GM23338 (cell line): ENCODE data around the gene PIK3R3. TPM values are rescaled to one million over a fixed set of nuclear protein-coding genes. Genes with fewer than 3 reads are reported as not detected.

ENCODE experiments used
- ATAC-seq: fragments of 200-7000 bp; cut with Tn5 transposase; 3 replicates; pipeline ENCODE4 v1.9.1; 2020
- DNase-seq: peaks from one replicate; pipeline ENCODE4 v3.0.0-alpha.2; 2015; ENCODE audit warnings: low spot score
- H2AFZ ChIP-seq: fragments of 200-600 bp; sonication (generic); 2 replicates; pipeline ENCODE4 v1.8.0; 2016; ENCODE audit warnings: antibody characterized with exemption, mild to moderate bottlenecking, moderate library complexity
- H3F3A ChIP-seq: fragments of 200-600 bp; sonication (generic); replicated peaks from 2 replicates; pipeline ENCODE4 v1.8.0; 2017; ENCODE audit warnings: antibody characterized with exemption, mixed run types, low read depth
- H3K27ac ChIP-seq: fragments of 200-600 bp; sonication (generic); 2 replicates; pipeline ENCODE4 v1.6.1; 2016; ENCODE audit warnings: low read depth
- H3K27me3 ChIP-seq: fragments of 200-600 bp; sonication (generic); 2 replicates; pipeline ENCODE4 v1.8.0; 2016; ENCODE audit warnings: mild to moderate bottlenecking, mixed run types, moderate library complexity; ENCODE audit not compliant: insufficient read depth
- H3K36me3 ChIP-seq: fragments of 200-600 bp; sonication (generic); 2 replicates; pipeline ENCODE4 v1.8.0; 2016; ENCODE audit warnings: mild to moderate bottlenecking; ENCODE audit not compliant: insufficient read depth
- H3K4me1 ChIP-seq: fragments of 200-600 bp; sonication (generic); 2 replicates; pipeline ENCODE4 v1.8.0; 2016; ENCODE audit warnings: mild to moderate bottlenecking, moderate library complexity; ENCODE audit not compliant: insufficient read depth
- H3K4me2 ChIP-seq: fragments of 200-600 bp; sonication (generic); 2 replicates; pipeline ENCODE4 v1.7.1; 2017; ENCODE audit warnings: mixed run types
- H3K4me3 ChIP-seq: fragments of 200-600 bp; sonication (generic); 2 replicates; pipeline ENCODE4 v1.6.1; 2016; ENCODE audit warnings: mixed run types
- H3K79me2 ChIP-seq: fragments of 200-600 bp; sonication (generic); replicated peaks from 2 replicates; pipeline ENCODE4 v1.8.0; 2017; ENCODE audit warnings: mild to moderate bottlenecking; ENCODE audit not compliant: insufficient read depth
- H3K9me2 ChIP-seq: fragments of 200-600 bp; sonication (generic); 2 replicates; pipeline ENCODE4 v1.8.0; 2017; ENCODE audit not compliant: insufficient read depth
- H4K20me1 ChIP-seq: fragments of 200-600 bp; sonication (generic); replicated peaks from 2 replicates; pipeline ENCODE4 v1.8.0; 2017; ENCODE audit warnings: mild to moderate bottlenecking; ENCODE audit not compliant: insufficient read depth
- H3K27ac Mint-ChIP-seq: 2 replicates; pipeline ENCODE4 v1.8.0; 2020; ENCODE audit warnings: inconsistent platforms, mild to moderate bottlenecking, moderate library complexity, mixed read lengths
- H3K27me3 Mint-ChIP-seq: 3 replicates; pipeline ENCODE4 v1.8.0; 2022; ENCODE audit warnings: low read depth, mild to moderate bottlenecking, moderate library complexity, mixed read lengths, inconsistent platforms; ENCODE audit not compliant: insufficient read depth, poor library complexity
- H3K36me3 Mint-ChIP-seq: 3 replicates; pipeline ENCODE4 v1.8.0; 2021; ENCODE audit warnings: low read depth, mild to moderate bottlenecking, inconsistent platforms, moderate library complexity, mixed read lengths
- H3K4me1 Mint-ChIP-seq: 3 replicates; pipeline ENCODE4 v1.8.0; 2020; ENCODE audit warnings: mild to moderate bottlenecking, inconsistent platforms, mixed read lengths
- H3K4me3 Mint-ChIP-seq: 3 replicates; pipeline ENCODE4 v1.8.0; 2021; ENCODE audit warnings: moderate library complexity, mild to moderate bottlenecking, inconsistent platforms, mixed read lengths
- H3K9me3 Mint-ChIP-seq: 3 replicates; pipeline ENCODE4 v1.8.0; 2020; ENCODE audit warnings: moderate library complexity, mild to moderate bottlenecking, inconsistent platforms, mixed read lengths
- CREB1 ChIP-seq: fragments of 250-450 bp; sonication (Bioruptor Pico); IDR thresholded peaks from 2 replicates; pipeline ENCODE4 v1.5.0; 2020; ENCODE audit warnings: low read depth, mild to moderate bottlenecking, moderate library complexity
- CTCF ChIP-seq, 2 experiments: fragments of 200-600 bp in 1 of 2; sonication (generic) in 1 of 2; conservative IDR thresholded peaks; 2 replicates each; pipeline versions ENCODE4 v1.5.1 to v1.6.1; 2016 to 2017; ENCODE audit warnings: antibody characterized with exemption in 2 of 2, low read depth in 2 of 2, mild to moderate bottlenecking in 2 of 2, moderate library complexity in 1 of 2
- ETS1 ChIP-seq: IDR thresholded peaks from 2 replicates; pipeline ENCODE4 v1.6.1; 2016; ENCODE audit warnings: antibody characterized with exemption
- EZH2 ChIP-seq: fragments of 200-600 bp; sonication (generic); IDR thresholded peaks from one replicate; pipeline ENCODE4 v1.8.0; 2017; ENCODE audit warnings: antibody characterized with exemption, mild to moderate bottlenecking, low read depth; ENCODE audit not compliant: unreplicated experiment
- EZH2phosphoT487 ChIP-seq: fragments of 200-600 bp; sonication (generic); IDR thresholded peaks from one replicate; pipeline ENCODE4 v1.8.1; 2018; ENCODE audit warnings: antibody characterized with exemption; ENCODE audit not compliant: unreplicated experiment
- JUNB ChIP-seq: IDR thresholded peaks from one replicate; pipeline ENCODE4 v1.6.1; 2016; ENCODE audit warnings: antibody characterized with exemption; ENCODE audit not compliant: unreplicated experiment
- NANOG ChIP-seq: IDR thresholded peaks from 2 replicates; pipeline ENCODE4 v1.6.1; 2016; ENCODE audit warnings: antibody characterized with exemption, borderline replicate concordance
- POLR2AphosphoS5 ChIP-seq: IDR thresholded peaks from 2 replicates; pipeline ENCODE4 v1.6.1; 2016; ENCODE audit warnings: antibody characterized with exemption, low read depth
- REST ChIP-seq: IDR thresholded peaks from one replicate; pipeline ENCODE4 v1.6.1; 2018; ENCODE audit warnings: antibody characterized with exemption; ENCODE audit not compliant: unreplicated experiment
- STAT1 ChIP-seq: IDR thresholded peaks from one replicate; pipeline ENCODE4 v1.6.1; 2016; ENCODE audit warnings: antibody characterized with exemption; ENCODE audit not compliant: unreplicated experiment
- ZNF114 ChIP-seq: fragments of 250-450 bp; sonication (Bioruptor Pico); IDR thresholded peaks from 2 replicates; pipeline ENCODE4 v1.5.0; 2020; ENCODE audit warnings: mild to moderate bottlenecking, moderate library complexity
- ZNF331 ChIP-seq: fragments of 250-450 bp; sonication (Bioruptor Pico); IDR thresholded peaks from 2 replicates; pipeline ENCODE4 v1.5.0; 2020; ENCODE audit warnings: low read depth, mild to moderate bottlenecking, moderate library complexity
- ZNF462 ChIP-seq: fragments of 250-450 bp; sonication (Bioruptor Pico); IDR thresholded peaks from 2 replicates; pipeline ENCODE4 v1.5.0; 2020; ENCODE audit warnings: mild to moderate bottlenecking, moderate library complexity
- polyA plus RNA-seq: library from polyadenylated mRNA; unstranded; fragments of >200 nt; fragmentation: Nextera tagmentation; extraction: Ambion mirVana; gene quantifications from 2 replicates; pipeline ENCODE4 v1.2.1, GENCODE V29; 2016
- total RNA-seq: library from RNA; depleted of rRNA; stranded (reverse); fragments of >200 nt; shearing (Covaris generic); gene quantifications from 2 replicates; pipeline ENCODE4 v1.2.3, GENCODE V29; 2014

PIK3R3 gene
- total and polyA plus RNA-seq, 2 experiments from 2014 or later, result 7.5 to 8.6 TPM

GRCh38 chr1:46056325-46056724 lies 76.1 kb downstream of the PIK3R3 start:
- Histone ChIP-seq H3K27ac (no peak overlapping the region), H2AFZ (no peak overlapping the region), H3K36me3 (peaks cover 3% of the 10 kb centered on the region; the same call in 1 of the 2 replicates), H3F3A (no peaks in the 10 kb centered on the region), H3K27me3 (no peaks in the 10 kb centered on the region), H3K4me2 (no peak overlapping the region), H3K9me2 (no peaks in the 10 kb centered on the region), H4K20me1 (no peaks in the 10 kb centered on the region; the same call in none of the 2 replicates), H3K4me3 (no peak overlapping the region), H3K79me2 (no peaks in the 10 kb centered on the region; the same call in 1 of the 2 replicates), H3K4me1 (no peaks in the 10 kb centered on the region)
- Mint-ChIP-seq H3K27me3 (peaks cover 3% of the 10 kb centered on the region), H3K9me3 (peaks cover 7% of the 10 kb centered on the region; the same call in 2 of the 3 replicates), H3K36me3 (peaks cover 35% of the 10 kb centered on the region), H3K4me1 (no peaks in the 10 kb centered on the region), H3K27ac (no peak overlapping the region), H3K4me3 (no peak overlapping the region)
- no peak for ATAC-seq
- TF ChIP-seq CREB1 (no peak), CTCF (conservative IDR thresholded peaks at IDR 0.05; ENCODE audit: low read depth in 2 of 2) (no peak), STAT1 (no peak), ZNF462 (no peak), EZH2phosphoT487 (no peak), ZNF114 (CRISPR knock-in tag) (no peak), POLR2AphosphoS5 (no peak), ETS1 (no peak), ZNF331 (no peak), REST (no peak), EZH2 (no peak), NANOG (no peak), JUNB (no peak)
- DNase-seq, result no peak
